Measurements from ENCODE around the gene IL4. TPM values are rescaled to one million over a fixed set of nuclear protein-coding genes. Genes with fewer than 3 reads are reported as not detected.
A peak's percentile ranks its signal among the peaks of the same experiment; 100 is the strongest.

IL4 gene
- polyA plus RNA-seq, 1 donor from 2014 or later, result not detected

DNA sequence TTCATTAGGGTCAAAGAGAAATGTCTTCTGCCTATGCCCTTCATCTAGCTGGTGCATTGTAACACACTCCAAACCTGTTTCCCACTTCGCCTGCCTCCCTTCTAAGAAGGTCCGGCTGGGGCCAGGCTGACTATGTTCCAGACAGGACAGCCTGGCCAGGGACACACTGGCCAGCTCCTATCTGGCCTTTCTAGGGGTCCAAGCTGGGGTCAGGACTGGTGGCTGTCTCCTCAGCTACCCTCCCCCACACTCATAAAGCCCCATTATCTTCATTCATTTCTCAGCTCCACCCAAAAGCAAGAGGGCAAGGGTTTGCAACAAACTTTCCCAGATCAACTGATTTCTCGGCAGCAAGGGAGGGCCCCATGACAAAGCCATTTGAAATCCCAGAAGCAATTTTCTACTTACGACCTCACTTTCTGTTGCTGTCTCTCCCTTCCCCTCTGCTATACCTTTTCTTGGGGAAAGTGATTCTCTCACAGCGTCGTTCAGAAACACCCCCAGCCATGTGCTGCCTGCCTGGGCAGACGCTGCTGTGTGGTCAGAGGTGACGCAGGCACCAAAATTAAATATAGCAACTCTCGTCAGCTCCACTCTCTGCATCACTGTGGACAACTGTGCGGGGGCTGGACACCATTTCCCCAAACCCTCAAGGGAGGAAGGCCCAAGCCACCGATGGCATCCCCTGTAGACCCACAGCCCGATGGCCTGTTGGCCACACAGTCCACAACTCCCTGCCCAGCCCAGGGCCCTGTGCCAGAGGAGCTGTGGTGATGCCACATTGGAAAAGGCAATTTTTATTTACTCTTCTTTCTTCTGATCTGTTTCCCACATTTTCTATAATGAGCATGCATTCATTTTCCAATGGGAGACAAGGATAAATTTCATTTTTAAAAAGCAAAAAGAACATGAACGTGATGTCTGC lies 9.8 kb upstream of the IL4 start:
- Mint-ChIP-seq H3K4me1 (peaks cover 8 to 19% (median 9%) of the 10 kb centered on the region in 3 donors), H3K9me3 (no peaks in the 10 kb centered on the region), H3K4me3 (peak overlapping the region in 3 of 4 donors; percentile 14 to 83 (median 28)), H3K27me3 (peaks cover 4% of the 10 kb centered on the region), H3K36me3 (no peaks in the 10 kb centered on the region), H3K27ac (peak overlapping the region in 2 of 3 donors; percentile 34 to 87)

DNA sequence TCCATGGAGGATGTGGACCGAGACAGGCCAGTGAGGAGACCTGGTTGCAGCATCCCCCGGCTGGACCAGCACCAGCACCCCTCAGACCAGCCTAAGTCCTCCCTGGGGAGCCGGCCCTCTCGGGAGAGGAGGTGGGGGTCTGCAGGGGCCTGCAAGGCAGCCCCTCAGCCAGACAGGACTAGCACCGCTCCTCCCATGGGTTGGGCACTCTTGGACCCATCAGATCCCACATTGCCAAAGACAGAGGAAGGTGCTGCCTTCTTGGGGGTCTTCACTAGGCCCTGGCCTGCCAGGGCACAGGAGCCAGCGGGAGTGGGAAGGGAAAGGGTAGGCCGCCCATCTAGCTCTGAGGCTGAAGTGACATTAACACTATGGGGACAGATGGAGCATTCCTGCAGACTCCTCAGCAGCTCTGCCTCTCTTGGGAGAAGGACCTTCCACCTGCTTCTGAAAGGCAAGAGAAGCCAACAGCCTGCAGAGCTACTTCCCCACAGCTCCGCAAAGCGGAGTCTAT lies 9.0 kb upstream of the IL4 start:
- Mint-ChIP-seq H3K4me3 (no peak overlapping the region), H3K9me3 (no peaks in the 10 kb centered on the region), H3K27me3 (peaks cover 4% of the 10 kb centered on the region), H3K4me1 (peaks cover 8 to 19% (median 9%) of the 10 kb centered on the region in 3 donors), H3K27ac (no peak overlapping the region), H3K36me3 (no peaks in the 10 kb centered on the region)

DNA sequence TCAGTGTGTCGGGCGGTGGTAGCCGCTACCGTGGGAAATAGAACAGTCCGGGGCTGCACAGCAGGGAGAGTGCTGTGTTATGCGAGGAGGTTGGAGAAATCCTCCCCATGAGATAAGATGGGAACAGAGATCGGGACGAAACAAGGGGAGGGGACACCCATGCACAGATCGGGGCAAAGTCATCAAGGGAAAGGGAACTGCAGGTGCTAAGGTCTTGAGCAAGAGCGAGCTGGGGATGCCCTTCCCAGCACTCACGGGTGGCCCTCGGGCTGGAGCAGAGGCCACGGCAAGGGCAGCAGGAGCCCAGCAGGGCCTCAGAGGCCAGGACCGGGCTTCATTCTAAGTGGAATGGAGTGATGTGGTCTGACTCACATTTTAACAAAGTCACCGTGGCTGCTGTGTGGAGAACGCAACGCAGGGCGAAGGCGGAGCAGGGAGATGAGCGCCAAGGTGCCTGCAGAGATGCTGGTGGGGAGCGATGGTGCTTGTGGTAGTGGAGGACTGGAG lies 8.2 kb upstream of the IL4 start:
- H3K27me3 Mint-ChIP-seq, result peaks cover 4% of the 10 kb centered on the region
- H3K36me3 Mint-ChIP-seq, result peaks cover 2% of the 10 kb centered on the region
- no peak overlapping the region for H3K27ac Mint-ChIP-seq
- H3K4me1 Mint-ChIP-seq, result peaks cover 8 to 18% (median 9%) of the 10 kb centered on the region in 3 donors
- no peak overlapping the region for H3K4me3 Mint-ChIP-seq
- no peaks in the 10 kb centered on the region for H3K9me3 Mint-ChIP-seq

DNA sequence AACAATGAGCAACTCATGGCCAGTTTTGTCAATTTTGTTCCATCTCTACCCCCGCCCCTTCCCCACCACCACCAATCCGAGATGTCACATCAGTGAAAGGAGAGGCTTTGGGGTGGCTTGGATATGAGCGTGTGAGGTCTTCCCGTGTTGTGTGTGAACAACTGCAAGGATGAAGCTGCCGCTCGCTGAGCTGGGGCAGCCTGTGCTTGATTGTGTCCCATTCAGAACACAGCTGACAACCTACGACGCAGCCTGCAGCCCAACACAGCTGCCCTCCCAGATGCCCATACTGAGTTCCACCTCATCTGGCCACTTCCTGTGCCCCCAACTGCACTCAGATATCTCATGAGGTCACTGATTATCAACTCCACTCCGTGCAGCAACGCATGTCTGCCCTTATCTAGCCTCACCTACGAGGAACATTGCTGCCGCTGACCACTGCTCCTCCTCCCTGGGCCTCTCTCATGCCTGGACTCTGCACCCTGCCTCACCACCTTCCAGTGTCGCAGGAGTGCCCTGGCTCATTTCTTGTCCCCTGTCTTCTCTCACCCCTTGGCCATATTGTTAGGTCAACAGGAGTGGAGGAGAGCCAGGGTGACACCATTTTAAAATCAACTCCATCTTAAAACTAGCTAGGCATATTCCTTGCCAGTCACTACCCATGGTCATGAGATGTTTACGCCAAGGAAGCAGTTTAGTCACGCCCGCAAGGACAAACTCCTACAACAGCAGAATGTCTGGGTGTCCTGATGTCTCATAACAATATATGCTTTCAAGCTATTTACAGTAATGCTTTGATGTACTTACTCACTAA lies 7.3 kb upstream of the IL4 start:
- Mint-ChIP-seq H3K36me3 (peaks cover 2% of the 10 kb centered on the region), H3K9me3 (peaks cover 0 to 5% (median 0%) of the 10 kb centered on the region in 3 donors), H3K27me3 (peaks cover 4% of the 10 kb centered on the region), H3K4me3 (no peak overlapping the region), H3K4me1 (peaks cover 9 to 15% (median 10%) of the 10 kb centered on the region in 3 donors), H3K27ac (no peak overlapping the region)

DNA sequence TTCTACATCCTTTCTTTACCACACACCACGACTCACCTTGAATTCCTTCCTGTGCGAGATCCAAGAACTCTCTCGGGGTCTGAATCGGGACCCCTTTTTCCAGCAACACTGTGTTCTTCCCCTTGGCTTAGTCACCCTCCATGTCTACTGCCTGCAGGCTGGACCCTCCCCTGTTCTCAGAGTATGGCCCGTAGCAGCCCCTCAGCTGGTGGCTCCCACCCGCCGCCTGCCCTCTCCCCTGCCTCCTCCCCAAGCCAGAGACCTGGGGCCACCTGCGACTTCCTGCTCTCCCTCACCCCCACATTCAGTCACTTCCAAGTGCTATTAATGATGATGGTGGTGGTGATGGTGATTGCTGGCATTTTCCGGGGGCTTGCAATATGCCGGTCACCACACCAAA lies 6.5 kb upstream of the IL4 start:
- Mint-ChIP-seq H3K4me1 (peaks cover 9 to 12% (median 10%) of the 10 kb centered on the region in 3 donors), H3K36me3 (peaks cover 2% of the 10 kb centered on the region), H3K27me3 (peaks cover 4% of the 10 kb centered on the region), H3K9me3 (peaks cover 0 to 5% (median 0%) of the 10 kb centered on the region in 3 donors), H3K4me3 (peak overlapping the region in 1 of 4 donors; percentile 41), H3K27ac (peak overlapping the region in 1 of 3 donors; percentile 27)

DNA sequence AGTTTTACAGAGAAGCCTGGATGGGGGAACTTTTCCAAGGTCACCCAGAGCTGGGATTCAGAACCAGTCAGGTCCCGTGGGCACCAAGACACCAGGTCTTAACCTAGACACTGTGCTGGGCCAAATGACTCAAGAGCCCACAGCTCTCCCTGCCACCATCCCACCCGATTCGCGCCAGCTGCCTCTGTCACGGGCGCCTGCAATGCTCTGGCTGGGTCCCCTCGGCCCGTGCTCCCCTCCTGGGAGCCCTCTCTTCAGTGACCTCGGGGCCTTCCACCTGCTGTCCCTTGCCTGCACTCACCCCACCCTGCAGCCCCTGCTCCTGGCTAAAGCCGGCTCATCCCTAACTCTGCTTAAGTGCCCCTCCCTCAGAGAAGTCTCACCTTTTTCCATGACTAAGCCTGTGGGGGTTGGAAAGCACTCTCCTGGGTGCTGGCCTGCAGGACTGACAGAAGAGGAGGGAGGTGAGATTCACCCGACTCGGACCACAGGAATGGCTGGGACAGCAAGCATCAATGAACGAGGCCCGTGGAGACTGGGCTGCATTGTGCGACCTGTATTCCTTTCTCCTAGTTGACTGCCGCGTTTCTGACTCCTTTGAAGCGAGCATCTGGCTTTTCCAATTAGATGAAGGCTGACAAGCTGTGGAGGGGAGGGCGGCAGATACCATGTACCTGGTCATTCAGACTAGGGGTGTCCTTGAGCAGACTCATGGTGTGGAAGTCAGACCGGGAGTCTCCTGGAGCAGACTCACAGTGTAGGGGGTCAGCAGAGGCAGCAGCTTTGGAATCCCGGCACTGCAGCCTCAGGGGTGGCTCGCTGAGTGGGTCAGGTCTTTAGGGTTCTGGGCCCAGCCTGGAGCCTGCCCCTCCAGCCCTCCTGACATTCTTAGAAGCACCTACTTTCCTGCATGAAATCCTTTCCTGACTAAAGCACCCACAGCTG lies 5.8 kb upstream of the IL4 start:
- peak overlapping the region in 1 of 3 donors; percentile 27 for H3K27ac Mint-ChIP-seq
- peaks cover 4 to 10% (median 9%) of the 10 kb centered on the region in 3 donors for H3K4me1 Mint-ChIP-seq
- H3K27me3 Mint-ChIP-seq, result peaks cover 4% of the 10 kb centered on the region
- H3K4me3 Mint-ChIP-seq, result peak overlapping the region in 1 of 4 donors; percentile 41
- H3K9me3 Mint-ChIP-seq, result peaks cover 0 to 5% (median 0%) of the 10 kb centered on the region in 3 donors
- H3K36me3 Mint-ChIP-seq, result peaks cover 2% of the 10 kb centered on the region

DNA sequence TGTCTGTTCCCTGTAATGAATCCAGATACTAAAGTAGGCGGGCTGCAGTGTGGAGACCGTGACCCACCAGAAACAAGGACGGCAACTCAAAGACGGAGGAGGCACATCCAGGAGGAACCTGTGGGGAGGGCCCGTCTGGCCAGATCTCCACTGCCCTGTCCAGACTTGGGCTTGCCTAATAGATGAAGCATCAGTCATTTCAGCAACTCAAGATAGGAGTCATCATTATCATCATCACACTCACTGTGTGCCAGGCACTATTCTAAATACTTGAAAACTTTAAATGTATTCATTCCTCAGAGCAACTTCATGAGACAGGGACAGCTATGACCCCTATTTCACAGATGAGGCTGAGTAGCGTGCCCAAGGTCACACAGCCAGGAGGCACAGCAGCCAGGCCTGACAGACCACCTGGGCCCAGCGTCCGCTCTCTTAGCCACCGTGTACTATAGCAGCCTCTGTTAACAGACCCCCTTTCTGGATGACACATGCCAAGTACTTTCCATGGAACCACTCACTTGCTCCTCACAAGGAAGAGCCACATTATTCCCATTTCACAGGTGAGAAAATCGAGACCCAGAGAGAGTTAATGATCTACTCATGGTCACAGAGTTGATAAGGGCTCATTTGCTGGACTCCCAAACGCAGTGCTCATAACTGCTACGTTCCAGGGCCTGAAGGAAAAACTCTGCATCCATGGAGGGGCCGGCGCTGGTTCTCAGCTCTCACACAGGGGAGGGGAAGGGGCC lies 4.9 kb upstream of the IL4 start:
- peaks cover 0 to 5% (median 0%) of the 10 kb centered on the region in 3 donors for H3K9me3 Mint-ChIP-seq

DNA sequence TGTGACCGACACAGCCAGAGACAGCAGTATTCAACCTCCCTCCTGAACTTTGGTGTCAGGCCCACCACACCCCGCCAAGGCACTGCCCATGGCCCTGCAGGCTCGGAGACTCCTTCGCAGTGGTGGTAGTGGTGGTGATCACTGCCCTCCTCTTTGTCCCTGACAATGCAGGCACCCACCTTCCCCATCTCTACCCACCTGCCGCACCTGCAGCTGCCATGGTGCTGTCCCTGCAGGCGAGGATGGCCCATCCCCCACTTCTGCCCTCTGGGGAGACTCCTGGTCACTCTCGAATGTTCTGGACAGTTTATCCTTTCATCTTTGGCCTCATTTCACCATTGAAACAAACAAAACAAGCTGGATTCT lies 4.4 kb upstream of the IL4 start:
- no peak overlapping the region for H3K27ac Mint-ChIP-seq
- peaks cover 2% of the 10 kb centered on the region for H3K36me3 Mint-ChIP-seq
- peaks cover 0 to 2% (median 1%) of the 10 kb centered on the region in 3 donors for H3K4me1 Mint-ChIP-seq
- H3K9me3 Mint-ChIP-seq, result peaks cover 0 to 5% (median 0%) of the 10 kb centered on the region in 3 donors
- H3K4me3 Mint-ChIP-seq, result no peak overlapping the region
- H3K27me3 Mint-ChIP-seq, result peaks cover 3% of the 10 kb centered on the region

More for the DNA sequence above, 4.9 kb upstream of the IL4 start:
- peaks cover 4% of the 10 kb centered on the region for H3K27me3 Mint-ChIP-seq
- no peak overlapping the region for H3K27ac Mint-ChIP-seq
- H3K36me3 Mint-ChIP-seq, result peaks cover 2% of the 10 kb centered on the region
- peaks cover 0 to 5% (median 1%) of the 10 kb centered on the region in 3 donors for H3K4me1 Mint-ChIP-seq
- no peak overlapping the region for H3K4me3 Mint-ChIP-seq

DNA sequence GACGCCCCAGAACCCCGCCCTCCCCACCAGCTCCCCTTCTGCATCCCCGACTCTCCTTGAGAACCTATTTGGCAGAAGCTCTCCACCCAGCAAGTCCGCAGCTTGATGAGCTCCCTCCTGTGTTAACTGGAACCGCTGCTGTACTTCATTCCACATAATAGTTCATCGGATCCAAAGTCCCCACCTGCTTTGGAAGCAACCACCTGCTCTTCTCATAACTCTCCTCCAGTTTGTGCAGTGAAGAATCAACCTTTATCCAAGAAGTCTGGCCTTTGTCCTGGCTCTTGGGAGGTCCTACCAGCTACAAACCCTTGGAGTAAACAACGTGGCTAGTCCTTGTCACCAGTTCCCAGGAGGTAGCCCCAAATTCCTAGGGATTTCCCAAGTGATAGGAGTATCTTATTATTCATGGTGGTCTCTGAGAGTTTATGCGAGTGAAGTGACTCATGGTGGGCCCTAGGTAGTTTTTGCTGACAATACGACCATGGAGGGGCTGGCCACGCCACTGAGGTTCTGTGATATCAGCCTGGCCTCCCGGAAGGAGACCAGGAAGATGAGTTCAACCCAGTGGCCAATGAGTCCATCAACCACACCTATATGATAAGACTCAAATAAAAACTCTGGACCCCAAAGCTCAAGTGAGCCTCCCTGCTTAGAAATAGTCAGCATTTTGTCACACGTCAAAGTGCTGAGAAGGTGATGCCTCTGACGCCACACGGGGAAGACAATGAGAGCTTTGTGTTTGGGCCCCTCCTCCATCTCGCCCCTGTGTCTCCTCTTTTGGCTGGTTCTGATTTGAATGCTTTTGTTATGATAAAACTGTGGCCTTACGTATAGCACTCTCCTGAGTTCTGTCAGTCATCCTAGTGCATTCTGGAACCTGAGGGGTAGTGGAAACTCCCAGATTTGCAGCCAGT lies 3.6 kb upstream of the IL4 start:
- peaks cover 3% of the 10 kb centered on the region for H3K27me3 Mint-ChIP-seq
- no peak overlapping the region for H3K27ac Mint-ChIP-seq
- peaks cover 0 to 5% (median 0%) of the 10 kb centered on the region in 3 donors for H3K9me3 Mint-ChIP-seq
- H3K36me3 Mint-ChIP-seq, result peaks cover 2% of the 10 kb centered on the region
- H3K4me1 Mint-ChIP-seq, result peaks cover 0 to 6% (median 3%) of the 10 kb centered on the region in 3 donors
- H3K4me3 Mint-ChIP-seq, result no peak overlapping the region

DNA sequence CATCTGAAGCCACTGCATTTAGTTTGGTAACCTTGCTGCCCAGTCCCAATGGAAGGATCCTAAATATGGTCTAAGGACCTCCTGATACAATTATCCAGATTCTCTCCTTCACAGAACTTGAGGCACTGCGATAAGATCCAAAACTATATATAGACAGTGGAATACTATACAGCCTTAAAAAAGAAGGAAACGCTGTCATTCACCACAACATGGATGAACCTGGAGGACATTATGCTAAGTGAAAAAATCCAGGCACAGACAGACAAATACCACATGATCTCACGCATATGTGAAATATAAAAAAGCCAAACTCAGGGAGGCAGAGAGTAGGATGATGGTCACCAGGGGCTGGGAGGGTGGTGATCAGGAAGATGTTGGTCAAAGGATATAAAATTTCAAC lies 2.8 kb upstream of the IL4 start:
- Mint-ChIP-seq H3K9me3 (peaks cover 0 to 5% (median 0%) of the 10 kb centered on the region in 3 donors), H3K4me3 (no peak overlapping the region), H3K36me3 (peaks cover 2% of the 10 kb centered on the region), H3K27me3 (peaks cover 3% of the 10 kb centered on the region), H3K27ac (peak overlapping the region in 1 of 3 donors; percentile 24), H3K4me1 (peaks cover 0 to 7% (median 5%) of the 10 kb centered on the region in 3 donors)

DNA sequence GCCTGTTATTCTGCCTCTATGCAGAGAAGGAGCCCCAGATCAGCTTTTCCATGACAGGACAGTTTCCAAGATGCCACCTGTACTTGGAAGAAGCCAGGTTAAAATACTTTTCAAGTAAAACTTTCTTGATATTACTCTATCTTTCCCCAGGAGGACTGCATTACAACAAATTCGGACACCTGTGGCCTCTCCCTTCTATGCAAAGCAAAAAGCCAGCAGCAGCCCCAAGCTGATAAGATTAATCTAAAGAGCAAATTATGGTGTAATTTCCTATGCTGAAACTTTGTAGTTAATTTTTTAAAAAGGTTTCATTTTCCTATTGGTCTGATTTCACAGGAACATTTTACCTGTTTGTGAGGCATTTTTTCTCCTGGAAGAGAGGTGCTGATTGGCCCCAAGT lies 301 bp upstream of the IL4 start:
- no peak overlapping the region for H3K27ac Mint-ChIP-seq
- peaks cover 0 to 5% (median 0%) of the 10 kb centered on the region in 3 donors for H3K9me3 Mint-ChIP-seq
- H3K36me3 Mint-ChIP-seq, result peaks cover 2% of the 10 kb centered on the region
- H3K4me3 Mint-ChIP-seq, result no peak overlapping the region
- peaks cover 0 to 7% (median 5%) of the 10 kb centered on the region in 3 donors for H3K4me1 Mint-ChIP-seq
- H3K27me3 Mint-ChIP-seq, result no peaks in the 10 kb centered on the region

DNA sequence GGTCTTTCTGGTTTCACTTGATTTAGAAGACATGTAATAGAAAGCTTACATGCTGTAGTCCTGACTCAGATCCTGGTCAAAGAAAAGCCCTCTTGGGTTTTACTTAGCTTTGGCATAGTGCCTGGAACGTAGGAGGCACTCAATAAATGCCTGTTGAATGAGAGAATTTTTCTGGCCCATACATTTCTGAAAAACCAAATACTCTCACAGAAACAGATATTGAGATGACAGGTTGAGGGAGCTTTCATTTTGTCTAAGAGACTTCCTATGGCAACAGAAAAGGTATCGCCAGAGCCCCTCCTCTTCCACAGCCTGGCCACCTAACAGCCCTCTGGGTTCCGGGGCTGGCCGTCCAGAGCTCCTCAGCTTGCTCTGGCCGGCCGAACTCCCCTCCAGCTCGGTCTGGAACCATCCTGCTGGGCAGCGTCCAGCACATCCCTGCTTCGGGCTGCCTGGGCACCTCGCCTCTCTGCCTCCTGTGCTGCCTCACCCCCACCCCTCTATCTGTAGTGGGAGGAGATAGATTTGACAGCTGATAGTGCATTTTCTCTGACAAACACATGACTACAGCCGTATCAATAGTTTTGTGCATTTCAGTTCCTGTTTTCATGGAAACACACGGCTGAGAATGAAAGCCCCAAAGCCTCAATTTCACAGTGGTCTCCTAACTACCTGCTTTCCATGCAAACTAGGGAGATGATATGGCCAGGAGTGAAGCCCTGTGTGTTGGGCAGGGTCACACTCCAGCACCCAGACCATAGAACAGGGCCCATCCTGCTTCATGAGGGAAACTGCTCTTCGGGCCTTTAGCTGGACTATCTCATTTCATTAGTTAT lies 1.1 kb downstream of the IL4 start:
- Mint-ChIP-seq H3K27ac (no peak overlapping the region), H3K9me3 (peaks cover 0 to 5% (median 0%) of the 10 kb centered on the region in 3 donors), H3K27me3 (no peaks in the 10 kb centered on the region), H3K36me3 (peaks cover 3% of the 10 kb centered on the region), H3K4me3 (peak overlapping the region in 1 of 4 donors; percentile 12), H3K4me1 (peaks cover 0 to 7% (median 5%) of the 10 kb centered on the region in 3 donors)

Measured in IgD-negative memory B cell (primary cell).